GM23338 (cell line): Measurements from ENCODE around the gene TMEM123. TPM values are rescaled to one million over a fixed set of nuclear protein-coding genes. Genes with fewer than 3 reads are reported as not detected.

Source experiments
- ATAC-seq: fragments of 200-7000 bp; cut with Tn5 transposase; 3 replicates; pipeline ENCODE4 v1.9.1; 2020
- DNase-seq: peaks from one replicate; pipeline ENCODE4 v3.0.0-alpha.2; 2015; ENCODE audit warnings: low spot score
- H2AFZ ChIP-seq: fragments of 200-600 bp; sonication (generic); 2 replicates; pipeline ENCODE4 v1.8.0; 2016; ENCODE audit warnings: antibody characterized with exemption, mild to moderate bottlenecking, moderate library complexity
- H3F3A ChIP-seq: fragments of 200-600 bp; sonication (generic); replicated peaks from 2 replicates; pipeline ENCODE4 v1.8.0; 2017; ENCODE audit warnings: antibody characterized with exemption, mixed run types, low read depth
- H3K27ac ChIP-seq: fragments of 200-600 bp; sonication (generic); 2 replicates; pipeline ENCODE4 v1.6.1; 2016; ENCODE audit warnings: low read depth
- H3K27me3 ChIP-seq: fragments of 200-600 bp; sonication (generic); 2 replicates; pipeline ENCODE4 v1.8.0; 2016; ENCODE audit warnings: mild to moderate bottlenecking, mixed run types, moderate library complexity; ENCODE audit not compliant: insufficient read depth
- H3K36me3 ChIP-seq: fragments of 200-600 bp; sonication (generic); 2 replicates; pipeline ENCODE4 v1.8.0; 2016; ENCODE audit warnings: mild to moderate bottlenecking; ENCODE audit not compliant: insufficient read depth
- H3K4me1 ChIP-seq: fragments of 200-600 bp; sonication (generic); 2 replicates; pipeline ENCODE4 v1.8.0; 2016; ENCODE audit warnings: mild to moderate bottlenecking, moderate library complexity; ENCODE audit not compliant: insufficient read depth
- H3K4me2 ChIP-seq: fragments of 200-600 bp; sonication (generic); 2 replicates; pipeline ENCODE4 v1.7.1; 2017; ENCODE audit warnings: mixed run types
- H3K4me3 ChIP-seq: fragments of 200-600 bp; sonication (generic); 2 replicates; pipeline ENCODE4 v1.6.1; 2016; ENCODE audit warnings: mixed run types
- H3K79me2 ChIP-seq: fragments of 200-600 bp; sonication (generic); replicated peaks from 2 replicates; pipeline ENCODE4 v1.8.0; 2017; ENCODE audit warnings: mild to moderate bottlenecking; ENCODE audit not compliant: insufficient read depth
- H3K9me2 ChIP-seq: fragments of 200-600 bp; sonication (generic); 2 replicates; pipeline ENCODE4 v1.8.0; 2017; ENCODE audit not compliant: insufficient read depth
- H4K20me1 ChIP-seq: fragments of 200-600 bp; sonication (generic); replicated peaks from 2 replicates; pipeline ENCODE4 v1.8.0; 2017; ENCODE audit warnings: mild to moderate bottlenecking; ENCODE audit not compliant: insufficient read depth
- H3K27ac Mint-ChIP-seq: 2 replicates; pipeline ENCODE4 v1.8.0; 2020; ENCODE audit warnings: inconsistent platforms, mild to moderate bottlenecking, moderate library complexity, mixed read lengths
- H3K27me3 Mint-ChIP-seq: 3 replicates; pipeline ENCODE4 v1.8.0; 2022; ENCODE audit warnings: low read depth, mild to moderate bottlenecking, moderate library complexity, mixed read lengths, inconsistent platforms; ENCODE audit not compliant: insufficient read depth, poor library complexity
- H3K36me3 Mint-ChIP-seq: 3 replicates; pipeline ENCODE4 v1.8.0; 2021; ENCODE audit warnings: low read depth, mild to moderate bottlenecking, inconsistent platforms, moderate library complexity, mixed read lengths
- H3K4me1 Mint-ChIP-seq: 3 replicates; pipeline ENCODE4 v1.8.0; 2020; ENCODE audit warnings: mild to moderate bottlenecking, inconsistent platforms, mixed read lengths
- H3K4me3 Mint-ChIP-seq: 3 replicates; pipeline ENCODE4 v1.8.0; 2021; ENCODE audit warnings: moderate library complexity, mild to moderate bottlenecking, inconsistent platforms, mixed read lengths
- H3K9me3 Mint-ChIP-seq: 3 replicates; pipeline ENCODE4 v1.8.0; 2020; ENCODE audit warnings: moderate library complexity, mild to moderate bottlenecking, inconsistent platforms, mixed read lengths
- CREB1 ChIP-seq: fragments of 250-450 bp; sonication (Bioruptor Pico); IDR thresholded peaks from 2 replicates; pipeline ENCODE4 v1.5.0; 2020; ENCODE audit warnings: low read depth, mild to moderate bottlenecking, moderate library complexity
- EZH2 ChIP-seq: fragments of 200-600 bp; sonication (generic); IDR thresholded peaks from one replicate; pipeline ENCODE4 v1.8.0; 2017; ENCODE audit warnings: antibody characterized with exemption, mild to moderate bottlenecking, low read depth; ENCODE audit not compliant: unreplicated experiment
- EZH2phosphoT487 ChIP-seq: fragments of 200-600 bp; sonication (generic); IDR thresholded peaks from one replicate; pipeline ENCODE4 v1.8.1; 2018; ENCODE audit warnings: antibody characterized with exemption; ENCODE audit not compliant: unreplicated experiment
- JUNB ChIP-seq: IDR thresholded peaks from one replicate; pipeline ENCODE4 v1.6.1; 2016; ENCODE audit warnings: antibody characterized with exemption; ENCODE audit not compliant: unreplicated experiment
- NANOG ChIP-seq: IDR thresholded peaks from 2 replicates; pipeline ENCODE4 v1.6.1; 2016; ENCODE audit warnings: antibody characterized with exemption, borderline replicate concordance
- POLR2AphosphoS5 ChIP-seq: IDR thresholded peaks from 2 replicates; pipeline ENCODE4 v1.6.1; 2016; ENCODE audit warnings: antibody characterized with exemption, low read depth
- STAT1 ChIP-seq: IDR thresholded peaks from one replicate; pipeline ENCODE4 v1.6.1; 2016; ENCODE audit warnings: antibody characterized with exemption; ENCODE audit not compliant: unreplicated experiment
- ZNF114 ChIP-seq: fragments of 250-450 bp; sonication (Bioruptor Pico); IDR thresholded peaks from 2 replicates; pipeline ENCODE4 v1.5.0; 2020; ENCODE audit warnings: mild to moderate bottlenecking, moderate library complexity
- polyA plus RNA-seq: library from polyadenylated mRNA; unstranded; fragments of >200 nt; fragmentation: Nextera tagmentation; extraction: Ambion mirVana; gene quantifications from 2 replicates; pipeline ENCODE4 v1.2.1, GENCODE V29; 2016
- total RNA-seq: library from RNA; depleted of rRNA; stranded (reverse); fragments of >200 nt; shearing (Covaris generic); gene quantifications from 2 replicates; pipeline ENCODE4 v1.2.3, GENCODE V29; 2014
- TF ChIP-seq, protein P1 (sequence below): IDR thresholded peaks from 2 replicates; pipeline ENCODE4 v1.6.1; 2016; ENCODE audit warnings: antibody characterized with exemption
- TF ChIP-seq, protein P2 (sequence below): IDR thresholded peaks from one replicate; pipeline ENCODE4 v1.6.1; 2018; ENCODE audit warnings: antibody characterized with exemption; ENCODE audit not compliant: unreplicated experiment
- TF ChIP-seq, protein P3 (sequence below), 2 experiments: fragments of 200-600 bp in 1 of 2; sonication (generic) in 1 of 2; conservative IDR thresholded peaks; 2 replicates each; pipeline versions ENCODE4 v1.5.1 to v1.6.1; 2016 to 2017; ENCODE audit warnings: antibody characterized with exemption in 2 of 2, low read depth in 2 of 2, mild to moderate bottlenecking in 2 of 2, moderate library complexity in 1 of 2
- TF ChIP-seq, protein P4 (sequence below): fragments of 250-450 bp; sonication (Bioruptor Pico); IDR thresholded peaks from 2 replicates; pipeline ENCODE4 v1.5.0; 2020; ENCODE audit warnings: mild to moderate bottlenecking, moderate library complexity

Gene TMEM123
- total and polyA plus RNA-seq, 2 experiments from 2014 or later: 44.1 to 61.0 TPM

DNA sequence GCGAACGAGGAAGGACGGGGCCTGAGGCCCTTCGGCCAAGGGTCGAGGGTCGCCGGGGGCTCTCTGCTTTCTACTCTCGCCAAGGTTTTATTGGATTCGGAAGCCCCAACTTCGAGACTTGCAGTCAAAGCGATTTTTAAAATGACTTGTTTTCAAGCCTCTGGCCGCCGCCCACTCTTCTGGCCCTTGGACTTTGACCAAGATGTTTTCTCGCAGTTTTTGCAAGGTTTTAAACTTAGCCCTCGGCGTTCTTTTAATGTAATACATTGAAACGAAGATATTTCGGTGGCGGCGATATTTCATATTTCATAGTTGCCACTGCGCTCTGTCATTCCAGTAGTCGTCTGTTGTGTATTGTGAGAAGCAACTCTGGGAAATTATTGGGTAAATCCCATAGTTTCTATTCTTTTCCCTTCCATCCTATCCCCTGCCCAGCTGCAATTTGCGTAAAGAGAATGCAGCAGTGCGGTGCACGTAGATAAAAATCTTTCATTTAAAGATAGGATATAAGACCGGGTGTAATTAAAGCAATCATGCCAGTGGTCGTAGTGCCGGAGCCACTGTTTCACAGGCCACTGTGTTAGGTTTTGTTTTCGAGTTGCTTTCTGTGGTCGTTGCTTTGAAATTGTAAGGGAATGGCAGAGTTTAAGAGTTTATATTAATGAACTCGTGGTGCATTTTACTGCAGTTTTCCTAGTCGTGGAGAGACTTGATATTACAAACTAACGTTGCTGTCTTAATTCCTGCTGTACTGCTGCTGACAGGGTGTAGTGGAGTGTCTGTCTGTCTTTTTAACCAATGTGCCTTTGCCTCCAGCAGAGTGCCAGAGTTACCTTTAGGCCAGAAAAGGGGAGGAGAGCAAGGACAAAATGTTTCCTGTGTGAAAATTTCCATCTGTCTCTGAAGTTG lies 104.8 kb downstream of the TMEM123 start:
- DNase-seq (no peak), ATAC-seq (peak; percentile 12; the same call in 2 of the 3 replicates)
- H3K4me3 Mint-ChIP-seq: peak overlapping the region; percentile 98
- Histone ChIP-seq H3K79me2 (peaks cover 29% of the 10 kb centered on the region), H4K20me1 (peaks cover 3% of the 10 kb centered on the region; the same call in 1 of the 2 replicates), H2AFZ (peak overlapping the region; percentile 93; the same call in 1 of the 2 replicates), H3F3A (no peaks in the 10 kb centered on the region), H3K36me3 (no peaks in the 10 kb centered on the region), H3K27ac (peak overlapping the region; percentile 86; the same call in 1 of the 2 replicates), H3K4me2 (peak overlapping the region; percentile 99), H3K27me3 (no peaks in the 10 kb centered on the region), H3K4me1 (peaks cover 11% of the 10 kb centered on the region), H3K9me2 (no peaks in the 10 kb centered on the region), H3K4me3 (peak overlapping the region; percentile 93)
- peak overlapping the region; percentile 94 for H3K27ac Mint-ChIP-seq
- H3K27me3 Mint-ChIP-seq: peaks cover 2% of the 10 kb centered on the region
- H3K36me3 Mint-ChIP-seq: peaks cover 8% of the 10 kb centered on the region; the same call in 1 of the 3 replicates
- no peak for TF ChIP-seq STAT1
- no peak for TF ChIP-seq ZNF114 (CRISPR knock-in tag)
- no peak for TF ChIP-seq JUNB
- no peak for TF ChIP-seq CREB1 (CRISPR knock-in tag)
- no peak for TF ChIP-seq NANOG
- no peak for TF ChIP-seq EZH2
- TF ChIP-seq POLR2AphosphoS5: no peak
- TF ChIP-seq EZH2phosphoT487: no peak
- TF ChIP-seq, protein P1, sequence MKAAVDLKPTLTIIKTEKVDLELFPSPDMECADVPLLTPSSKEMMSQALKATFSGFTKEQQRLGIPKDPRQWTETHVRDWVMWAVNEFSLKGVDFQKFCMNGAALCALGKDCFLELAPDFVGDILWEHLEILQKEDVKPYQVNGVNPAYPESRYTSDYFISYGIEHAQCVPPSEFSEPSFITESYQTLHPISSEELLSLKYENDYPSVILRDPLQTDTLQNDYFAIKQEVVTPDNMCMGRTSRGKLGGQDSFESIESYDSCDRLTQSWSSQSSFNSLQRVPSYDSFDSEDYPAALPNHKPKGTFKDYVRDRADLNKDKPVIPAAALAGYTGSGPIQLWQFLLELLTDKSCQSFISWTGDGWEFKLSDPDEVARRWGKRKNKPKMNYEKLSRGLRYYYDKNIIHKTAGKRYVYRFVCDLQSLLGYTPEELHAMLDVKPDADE: no peak
- TF ChIP-seq, protein P2, sequence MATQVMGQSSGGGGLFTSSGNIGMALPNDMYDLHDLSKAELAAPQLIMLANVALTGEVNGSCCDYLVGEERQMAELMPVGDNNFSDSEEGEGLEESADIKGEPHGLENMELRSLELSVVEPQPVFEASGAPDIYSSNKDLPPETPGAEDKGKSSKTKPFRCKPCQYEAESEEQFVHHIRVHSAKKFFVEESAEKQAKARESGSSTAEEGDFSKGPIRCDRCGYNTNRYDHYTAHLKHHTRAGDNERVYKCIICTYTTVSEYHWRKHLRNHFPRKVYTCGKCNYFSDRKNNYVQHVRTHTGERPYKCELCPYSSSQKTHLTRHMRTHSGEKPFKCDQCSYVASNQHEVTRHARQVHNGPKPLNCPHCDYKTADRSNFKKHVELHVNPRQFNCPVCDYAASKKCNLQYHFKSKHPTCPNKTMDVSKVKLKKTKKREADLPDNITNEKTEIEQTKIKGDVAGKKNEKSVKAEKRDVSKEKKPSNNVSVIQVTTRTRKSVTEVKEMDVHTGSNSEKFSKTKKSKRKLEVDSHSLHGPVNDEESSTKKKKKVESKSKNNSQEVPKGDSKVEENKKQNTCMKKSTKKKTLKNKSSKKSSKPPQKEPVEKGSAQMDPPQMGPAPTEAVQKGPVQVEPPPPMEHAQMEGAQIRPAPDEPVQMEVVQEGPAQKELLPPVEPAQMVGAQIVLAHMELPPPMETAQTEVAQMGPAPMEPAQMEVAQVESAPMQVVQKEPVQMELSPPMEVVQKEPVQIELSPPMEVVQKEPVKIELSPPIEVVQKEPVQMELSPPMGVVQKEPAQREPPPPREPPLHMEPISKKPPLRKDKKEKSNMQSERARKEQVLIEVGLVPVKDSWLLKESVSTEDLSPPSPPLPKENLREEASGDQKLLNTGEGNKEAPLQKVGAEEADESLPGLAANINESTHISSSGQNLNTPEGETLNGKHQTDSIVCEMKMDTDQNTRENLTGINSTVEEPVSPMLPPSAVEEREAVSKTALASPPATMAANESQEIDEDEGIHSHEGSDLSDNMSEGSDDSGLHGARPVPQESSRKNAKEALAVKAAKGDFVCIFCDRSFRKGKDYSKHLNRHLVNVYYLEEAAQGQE: no peak
- TF ChIP-seq, protein P3, sequence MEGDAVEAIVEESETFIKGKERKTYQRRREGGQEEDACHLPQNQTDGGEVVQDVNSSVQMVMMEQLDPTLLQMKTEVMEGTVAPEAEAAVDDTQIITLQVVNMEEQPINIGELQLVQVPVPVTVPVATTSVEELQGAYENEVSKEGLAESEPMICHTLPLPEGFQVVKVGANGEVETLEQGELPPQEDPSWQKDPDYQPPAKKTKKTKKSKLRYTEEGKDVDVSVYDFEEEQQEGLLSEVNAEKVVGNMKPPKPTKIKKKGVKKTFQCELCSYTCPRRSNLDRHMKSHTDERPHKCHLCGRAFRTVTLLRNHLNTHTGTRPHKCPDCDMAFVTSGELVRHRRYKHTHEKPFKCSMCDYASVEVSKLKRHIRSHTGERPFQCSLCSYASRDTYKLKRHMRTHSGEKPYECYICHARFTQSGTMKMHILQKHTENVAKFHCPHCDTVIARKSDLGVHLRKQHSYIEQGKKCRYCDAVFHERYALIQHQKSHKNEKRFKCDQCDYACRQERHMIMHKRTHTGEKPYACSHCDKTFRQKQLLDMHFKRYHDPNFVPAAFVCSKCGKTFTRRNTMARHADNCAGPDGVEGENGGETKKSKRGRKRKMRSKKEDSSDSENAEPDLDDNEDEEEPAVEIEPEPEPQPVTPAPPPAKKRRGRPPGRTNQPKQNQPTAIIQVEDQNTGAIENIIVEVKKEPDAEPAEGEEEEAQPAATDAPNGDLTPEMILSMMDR (conservative IDR thresholded peaks at IDR 0.05; ENCODE audit: low read depth in 2 of 2): no peak
- TF ChIP-seq, protein P4, sequence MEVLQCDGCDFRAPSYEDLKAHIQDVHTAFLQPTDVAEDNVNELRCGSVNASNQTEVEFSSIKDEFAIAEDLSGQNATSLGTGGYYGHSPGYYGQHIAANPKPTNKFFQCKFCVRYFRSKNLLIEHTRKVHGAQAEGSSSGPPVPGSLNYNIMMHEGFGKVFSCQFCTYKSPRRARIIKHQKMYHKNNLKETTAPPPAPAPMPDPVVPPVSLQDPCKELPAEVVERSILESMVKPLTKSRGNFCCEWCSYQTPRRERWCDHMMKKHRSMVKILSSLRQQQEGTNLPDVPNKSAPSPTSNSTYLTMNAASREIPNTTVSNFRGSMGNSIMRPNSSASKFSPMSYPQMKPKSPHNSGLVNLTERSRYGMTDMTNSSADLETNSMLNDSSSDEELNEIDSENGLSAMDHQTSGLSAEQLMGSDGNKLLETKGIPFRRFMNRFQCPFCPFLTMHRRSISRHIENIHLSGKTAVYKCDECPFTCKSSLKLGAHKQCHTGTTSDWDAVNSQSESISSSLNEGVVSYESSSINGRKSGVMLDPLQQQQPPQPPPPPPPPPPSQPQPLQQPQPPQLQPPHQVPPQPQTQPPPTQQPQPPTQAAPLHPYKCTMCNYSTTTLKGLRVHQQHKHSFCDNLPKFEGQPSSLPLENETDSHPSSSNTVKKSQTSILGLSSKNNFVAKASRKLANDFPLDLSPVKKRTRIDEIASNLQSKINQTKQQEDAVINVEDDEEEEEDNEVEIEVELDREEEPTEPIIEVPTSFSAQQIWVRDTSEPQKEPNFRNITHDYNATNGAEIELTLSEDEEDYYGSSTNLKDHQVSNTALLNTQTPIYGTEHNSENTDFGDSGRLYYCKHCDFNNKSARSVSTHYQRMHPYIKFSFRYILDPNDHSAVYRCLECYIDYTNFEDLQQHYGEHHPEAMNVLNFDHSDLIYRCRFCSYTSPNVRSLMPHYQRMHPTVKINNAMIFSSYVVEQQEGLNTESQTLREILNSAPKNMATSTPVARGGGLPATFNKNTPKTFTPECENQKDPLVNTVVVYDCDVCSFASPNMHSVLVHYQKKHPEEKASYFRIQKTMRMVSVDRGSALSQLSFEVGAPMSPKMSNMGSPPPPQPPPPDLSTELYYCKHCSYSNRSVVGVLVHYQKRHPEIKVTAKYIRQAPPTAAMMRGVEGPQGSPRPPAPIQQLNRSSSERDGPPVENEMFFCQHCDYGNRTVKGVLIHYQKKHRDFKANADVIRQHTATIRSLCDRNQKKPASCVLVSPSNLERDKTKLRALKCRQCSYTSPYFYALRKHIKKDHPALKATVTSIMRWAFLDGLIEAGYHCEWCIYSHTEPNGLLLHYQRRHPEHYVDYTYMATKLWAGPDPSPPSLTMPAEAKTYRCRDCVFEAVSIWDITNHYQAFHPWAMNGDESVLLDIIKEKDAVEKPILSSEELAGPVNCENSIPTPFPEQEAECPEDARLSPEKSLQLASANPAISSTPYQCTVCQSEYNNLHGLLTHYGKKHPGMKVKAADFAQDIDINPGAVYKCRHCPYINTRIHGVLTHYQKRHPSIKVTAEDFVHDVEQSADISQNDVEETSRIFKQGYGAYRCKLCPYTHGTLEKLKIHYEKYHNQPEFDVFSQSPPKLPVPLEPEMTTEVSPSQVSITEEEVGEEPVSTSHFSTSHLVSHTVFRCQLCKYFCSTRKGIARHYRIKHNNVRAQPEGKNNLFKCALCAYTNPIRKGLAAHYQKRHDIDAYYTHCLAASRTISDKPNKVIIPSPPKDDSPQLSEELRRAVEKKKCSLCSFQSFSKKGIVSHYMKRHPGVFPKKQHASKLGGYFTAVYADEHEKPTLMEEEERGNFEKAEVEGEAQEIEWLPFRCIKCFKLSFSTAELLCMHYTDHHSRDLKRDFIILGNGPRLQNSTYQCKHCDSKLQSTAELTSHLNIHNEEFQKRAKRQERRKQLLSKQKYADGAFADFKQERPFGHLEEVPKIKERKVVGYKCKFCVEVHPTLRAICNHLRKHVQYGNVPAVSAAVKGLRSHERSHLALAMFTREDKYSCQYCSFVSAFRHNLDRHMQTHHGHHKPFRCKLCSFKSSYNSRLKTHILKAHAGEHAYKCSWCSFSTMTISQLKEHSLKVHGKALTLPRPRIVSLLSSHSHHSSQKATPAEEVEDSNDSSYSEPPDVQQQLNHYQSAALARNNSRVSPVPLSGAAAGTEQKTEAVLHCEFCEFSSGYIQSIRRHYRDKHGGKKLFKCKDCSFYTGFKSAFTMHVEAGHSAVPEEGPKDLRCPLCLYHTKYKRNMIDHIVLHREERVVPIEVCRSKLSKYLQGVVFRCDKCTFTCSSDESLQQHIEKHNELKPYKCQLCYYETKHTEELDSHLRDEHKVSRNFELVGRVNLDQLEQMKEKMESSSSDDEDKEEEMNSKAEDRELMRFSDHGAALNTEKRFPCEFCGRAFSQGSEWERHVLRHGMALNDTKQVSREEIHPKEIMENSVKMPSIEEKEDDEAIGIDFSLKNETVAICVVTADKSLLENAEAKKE (CRISPR knock-in tag): no peak
- peaks cover 11% of the 10 kb centered on the region for H3K4me1 Mint-ChIP-seq
- H3K9me3 Mint-ChIP-seq: no peaks in the 10 kb centered on the region
